ENCODE data around the gene KCTD2. TPM values are rescaled to one million over a fixed set of nuclear protein-coding genes. Genes with fewer than 3 reads are reported as not detected.

Gene KCTD2
- total RNA-seq, 1 donor from 2014 or later = 23.8 TPM

- DNase-seq (no peak), ATAC-seq (ENCODE audit: poor library complexity) (no peak)
- intact Hi-C loops (cut with DNase I) = no loop called here
These were observed 62.0 kb downstream of the KCTD2 start for GRCh38 chr17:75109046-75109406.

- ATAC-seq (ENCODE audit: poor library complexity) (peak; percentile 92), DNase-seq (peak; percentile 96)
- intact Hi-C loops (cut with DNase I) = loop anchor here (5.0 to 10.0 kb wide), 2 partner anchors 63 to 95 kb away; partner anchors contain the start of gene NUP85
These were observed 62.6 kb downstream of the KCTD2 start, which contains the start of gene ARMC7 for GRCh38 chr17:75109407-75110233. ARMC7 (plus strand) TSS chr17:75109969; CDS start chr17:75110289, 320 bp downstream.

- intact Hi-C loops (cut with DNase I) = loop anchor here (5.0 to 10.0 kb wide), 2 partner anchors 62 to 94 kb away; partner anchors contain the start of gene NUP85
- ATAC-seq (ENCODE audit: poor library complexity) (peak; percentile 24), DNase-seq (no peak)
These were observed 63.4 kb downstream of the KCTD2 start for GRCh38 chr17:75110234-75110937.

- no peak for ATAC-seq (ENCODE audit: poor library complexity)
- no peak for DNase-seq
- intact Hi-C loops (cut with DNase I) = loop anchor here (5.0 to 10.0 kb wide), 2 partner anchors 60 to 93 kb away; partner anchors contain the start of gene NUP85
These were observed 64.8 kb downstream of the KCTD2 start for GRCh38 chr17:75111777-75112335.

GRCh38 chr17:75113798-75114551 lies 67.0 kb downstream of the KCTD2 start:
- ATAC-seq (ENCODE audit: poor library complexity) = peak; percentile 84
- intact Hi-C loops (cut with DNase I) = loop anchor here (5.0 to 10.0 kb wide), 2 partner anchors 58 to 91 kb away; partner anchors contain the start of gene NUP85
- DNase-seq = peak; percentile 87

GRCh38 chr17:75114552-75115314 lies 67.7 kb downstream of the KCTD2 start:
- intact Hi-C loops (cut with DNase I) = loop anchor here (5.0 to 10.0 kb wide), 2 partner anchors 58 to 90 kb away; partner anchors contain the start of gene NUP85
- no peak for DNase-seq
- ATAC-seq (ENCODE audit: poor library complexity) = no peak

Other genes with a start within 250 kb of the KCTD2 start
- gene GRIN2C, start 187.3 kb upstream of the KCTD2 start, total RNA-seq = 0.65 TPM
- 4.6 TPM for gene FDXR, start 174.2 kb upstream of the KCTD2 start, total RNA-seq
- gene FADS6, start 153.6 kb upstream of the KCTD2 start, total RNA-seq = not detected
- gene USH1G, start 124.0 kb upstream of the KCTD2 start, total RNA-seq = not detected
- gene OTOP2, start 123.0 kb upstream of the KCTD2 start, total RNA-seq = not detected
- gene OTOP3, start 111.3 kb upstream of the KCTD2 start, total RNA-seq = not detected
- gene HID1, start 74.5 kb upstream of the KCTD2 start, total RNA-seq = 9.0 TPM
- gene CDR2L, start 59.6 kb upstream of the KCTD2 start, total RNA-seq = 18.4 TPM
- 46.6 TPM for gene MRPL58, start 34.6 kb upstream of the KCTD2 start, total RNA-seq
- gene ATP5PD, start 256 bp upstream of the KCTD2 start, total RNA-seq = 832 TPM
- 6.5 TPM for gene SLC16A5, start 40.7 kb downstream of the KCTD2 start, total RNA-seq
- gene ARMC7, start 62.7 kb downstream of the KCTD2 start, total RNA-seq = 5.3 TPM
- gene NT5C, start 84.5 kb downstream of the KCTD2 start, total RNA-seq = 24.6 TPM
- gene JPT1, start 107.3 kb downstream of the KCTD2 start, total RNA-seq = 15.0 TPM
- gene SUMO2, start 135.7 kb downstream of the KCTD2 start, total RNA-seq = 200 TPM
- 25.2 TPM for gene NUP85, start 158.5 kb downstream of the KCTD2 start, total RNA-seq
- gene GGA3, start 214.4 kb downstream of the KCTD2 start, total RNA-seq = 22.3 TPM
- 125 TPM for gene MRPS7, start 214.7 kb downstream of the KCTD2 start, total RNA-seq
- gene MIF4GD, start 224.0 kb downstream of the KCTD2 start, total RNA-seq = 13.7 TPM
- gene SLC25A19, start 242.2 kb downstream of the KCTD2 start, total RNA-seq = 12.5 TPM